Mononuclear cell (primary cell): ENCODE data around the gene CYP4A11. TPM values are rescaled to one million over a fixed set of nuclear protein-coding genes. Genes with fewer than 3 reads are reported as not detected.
"Not testable (repeated sequence)": the region's sequence is repeated elsewhere in the genome, so short reads cannot be mapped to it uniquely, and the experiment has no call there.

Experiments
- H3K27me3 ChIP-seq: 2 replicates; pipeline ENCODE4 v1.6.0; 2011; ENCODE audit warnings: low read length, control low read depth; ENCODE audit not compliant: insufficient read depth
- H3K4me1 ChIP-seq: 2 replicates; pipeline ENCODE4 v1.5.1; 2011; ENCODE audit warnings: mild to moderate bottlenecking, low read length, control low read depth; ENCODE audit not compliant: insufficient read depth
- H3K4me3 ChIP-seq: 2 replicates; pipeline ENCODE4 v1.5.1; 2011; ENCODE audit warnings: mild to moderate bottlenecking, low read length, moderate library complexity
- H3K9me3 ChIP-seq: 2 replicates; pipeline ENCODE4 v1.5.1; 2011; ENCODE audit warnings: low read depth, mild to moderate bottlenecking, control low read depth, low read length
- total RNA-seq: library from RNA; depleted of rRNA; stranded (reverse); fragments of >200 nt; gene quantifications from one replicate; pipeline ENCODE4 v1.2.3, GENCODE V29; 2012

The CYP4A11 gene, protein sequence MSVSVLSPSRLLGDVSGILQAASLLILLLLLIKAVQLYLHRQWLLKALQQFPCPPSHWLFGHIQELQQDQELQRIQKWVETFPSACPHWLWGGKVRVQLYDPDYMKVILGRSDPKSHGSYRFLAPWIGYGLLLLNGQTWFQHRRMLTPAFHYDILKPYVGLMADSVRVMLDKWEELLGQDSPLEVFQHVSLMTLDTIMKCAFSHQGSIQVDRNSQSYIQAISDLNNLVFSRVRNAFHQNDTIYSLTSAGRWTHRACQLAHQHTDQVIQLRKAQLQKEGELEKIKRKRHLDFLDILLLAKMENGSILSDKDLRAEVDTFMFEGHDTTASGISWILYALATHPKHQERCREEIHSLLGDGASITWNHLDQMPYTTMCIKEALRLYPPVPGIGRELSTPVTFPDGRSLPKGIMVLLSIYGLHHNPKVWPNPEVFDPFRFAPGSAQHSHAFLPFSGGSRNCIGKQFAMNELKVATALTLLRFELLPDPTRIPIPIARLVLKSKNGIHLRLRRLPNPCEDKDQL
- not detected for total RNA-seq

DNA sequence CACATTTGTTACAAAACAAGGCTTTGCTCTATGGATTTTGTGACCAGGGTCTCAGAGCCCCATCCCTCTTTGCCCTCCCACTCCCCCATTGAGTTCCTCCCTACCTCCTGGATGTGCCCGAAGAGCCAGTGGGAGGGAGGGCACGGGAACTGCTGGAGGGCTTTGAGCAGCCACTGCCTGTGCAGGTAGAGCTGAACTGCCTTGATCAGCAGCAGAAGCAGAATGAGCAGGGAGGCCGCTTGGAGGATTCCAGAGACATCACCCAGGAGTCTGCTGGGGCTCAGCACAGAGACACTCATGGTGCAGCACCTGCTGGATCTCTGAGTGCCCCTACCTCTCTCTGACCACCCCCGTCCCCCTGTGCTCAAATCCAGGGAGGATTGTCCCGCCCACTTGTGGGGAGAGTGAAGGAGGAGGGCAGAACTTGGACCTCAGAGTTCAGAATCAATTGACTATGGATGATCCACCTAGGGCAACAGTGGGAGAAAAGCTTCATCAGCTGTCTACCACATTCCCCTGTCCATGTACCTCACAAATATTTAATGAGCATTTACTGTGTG lies at the start of gene CYP4A11:
Gene CYP4A11 (minus strand): TSS at position 342 of the 560 bp plus-strand sequence. CDS start 43 bp downstream, at position 299.
- Histone ChIP-seq H3K4me3 (no peak within 1 kb of the TSS), H3K4me1 (no peaks in the 10 kb centered on the region), H3K27me3 (no peaks in the 10 kb centered on the region), H3K9me3 (no peaks in the 10 kb centered on the region)

DNA sequence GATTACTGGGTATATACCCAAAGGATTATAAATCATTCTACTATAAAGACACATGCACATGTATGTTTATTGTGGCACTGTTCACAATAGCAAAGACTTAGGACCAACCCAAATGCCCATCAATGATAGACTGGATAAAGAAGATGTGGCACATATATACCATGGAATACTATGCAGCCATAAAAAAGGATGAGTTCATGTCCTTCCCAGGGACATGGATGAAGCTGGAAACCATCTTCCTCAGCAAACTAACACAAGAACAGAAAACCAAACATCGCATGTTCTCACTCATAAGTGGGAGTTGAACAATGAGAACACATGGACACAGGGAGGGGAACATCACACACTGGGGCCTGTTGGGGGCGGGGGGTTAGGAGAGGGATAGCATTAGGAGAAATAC lies 49.3 kb upstream of the CYP4A11 start:
- H3K4me1 ChIP-seq, H3K27me3 ChIP-seq, H3K9me3 ChIP-seq, H3K4me3 ChIP-seq: not testable (repeated sequence)

DNA sequence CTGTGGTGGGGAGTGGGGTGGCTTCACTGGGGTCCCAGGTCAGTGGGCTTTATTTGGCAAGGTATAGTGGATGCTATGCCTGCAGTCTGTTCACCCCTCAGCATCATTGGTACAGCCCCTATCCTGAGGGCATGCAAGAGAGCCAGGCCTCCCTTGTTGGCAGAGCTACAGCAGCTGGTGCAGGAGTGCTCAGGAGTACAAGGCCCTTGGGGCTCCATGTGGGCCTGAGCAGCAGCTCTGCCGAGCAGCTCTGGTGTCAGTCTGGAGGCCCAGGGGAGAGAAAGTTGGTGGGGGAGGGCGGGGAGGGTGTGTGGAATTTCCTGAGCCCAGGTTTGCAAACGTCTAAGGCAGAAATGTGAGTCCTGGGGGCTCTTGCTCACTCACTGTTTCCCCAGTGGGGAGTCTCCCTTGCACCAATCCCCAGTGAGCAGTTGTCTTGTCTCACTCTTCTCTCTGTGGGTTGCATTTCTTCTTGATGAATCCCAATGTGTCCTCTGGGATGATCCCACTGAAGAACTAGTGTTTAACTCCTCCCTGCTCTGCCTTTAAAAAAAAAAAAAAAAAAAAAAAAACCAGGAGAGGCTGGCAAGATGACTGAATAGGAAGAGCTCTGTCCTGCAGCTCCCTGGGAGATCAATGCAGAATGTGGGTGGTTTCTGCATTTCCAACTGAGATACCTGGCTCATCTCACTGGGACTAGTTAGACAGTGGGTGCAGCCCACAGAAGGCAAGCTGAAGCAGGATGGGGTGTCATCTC lies 42.7 kb upstream of the CYP4A11 start:
- Histone ChIP-seq H3K9me3 (no peaks in the 10 kb centered on the region), H3K4me1 (no peaks in the 10 kb centered on the region), H3K27me3 (no peaks in the 10 kb centered on the region), H3K4me3 (no peak overlapping the region)

DNA sequence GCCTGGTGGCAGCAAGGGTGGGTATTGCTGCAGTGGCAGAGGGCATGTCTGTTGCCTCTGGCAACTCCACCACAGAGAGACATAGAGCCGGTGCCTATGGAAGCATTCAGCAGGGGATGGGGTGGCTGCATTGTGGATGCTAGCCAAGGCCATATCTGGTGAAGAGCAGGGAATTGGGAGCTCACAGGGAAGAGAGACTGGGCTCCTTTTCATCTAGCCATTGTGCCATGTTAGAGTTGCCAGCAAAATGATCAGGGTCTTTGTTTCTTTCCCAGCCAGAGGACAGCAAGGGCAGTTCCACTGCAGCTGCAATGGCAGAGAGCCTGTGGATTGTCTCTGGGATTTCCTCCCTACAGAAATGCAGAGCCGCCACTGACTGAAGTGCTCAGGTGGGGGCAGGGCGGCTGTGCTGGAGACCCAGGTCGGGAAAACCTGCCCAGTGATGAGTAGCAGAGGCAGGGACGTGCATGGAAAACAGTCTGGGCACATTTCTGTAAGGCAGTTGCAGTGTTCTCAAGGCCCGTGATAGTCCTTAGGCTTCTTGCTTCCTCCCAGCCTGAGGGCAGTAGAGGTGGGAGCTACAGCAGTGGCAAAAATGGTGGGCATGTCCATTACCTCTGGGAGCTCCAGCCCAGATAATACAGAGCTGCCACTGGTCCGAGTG lies 42.0 kb upstream of the CYP4A11 start:
- H3K9me3 ChIP-seq, result no peaks in the 10 kb centered on the region
- H3K4me3 ChIP-seq, result no peak overlapping the region
- H3K27me3 ChIP-seq, result no peaks in the 10 kb centered on the region
- no peaks in the 10 kb centered on the region for H3K4me1 ChIP-seq

DNA sequence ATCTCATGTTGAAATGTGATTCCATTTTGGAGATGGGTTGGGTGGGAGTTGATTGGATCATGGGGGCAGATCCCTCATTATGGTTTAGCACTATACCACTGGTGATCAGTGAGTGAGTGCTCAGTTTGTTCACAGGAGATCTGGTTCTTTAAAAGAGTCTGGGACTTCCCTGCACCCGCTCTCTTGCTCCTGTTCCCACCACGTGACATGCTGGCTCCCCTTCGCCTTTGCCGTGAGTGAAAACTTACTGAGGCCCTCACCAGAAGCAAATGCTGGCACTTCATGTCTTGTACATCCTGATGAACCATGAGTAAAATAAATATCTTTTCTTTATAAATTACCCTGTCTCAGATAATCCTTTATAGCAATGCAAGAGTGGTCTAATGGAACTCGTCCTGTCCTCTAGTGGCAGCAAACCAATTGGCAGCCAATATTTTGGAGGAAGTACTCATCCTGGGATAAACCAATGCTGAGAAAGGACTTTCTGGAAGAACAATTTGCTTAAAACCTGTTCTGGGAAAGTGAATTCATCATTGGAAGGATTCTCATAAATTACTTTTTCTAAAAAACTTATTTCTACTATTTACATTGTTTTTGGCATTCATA lies 27.8 kb upstream of the CYP4A11 start:
- no peaks in the 10 kb centered on the region for H3K9me3 ChIP-seq
- H3K4me1 ChIP-seq, result no peaks in the 10 kb centered on the region
- H3K27me3 ChIP-seq, result peaks cover 4% of the 10 kb centered on the region
- no peak overlapping the region for H3K4me3 ChIP-seq

DNA sequence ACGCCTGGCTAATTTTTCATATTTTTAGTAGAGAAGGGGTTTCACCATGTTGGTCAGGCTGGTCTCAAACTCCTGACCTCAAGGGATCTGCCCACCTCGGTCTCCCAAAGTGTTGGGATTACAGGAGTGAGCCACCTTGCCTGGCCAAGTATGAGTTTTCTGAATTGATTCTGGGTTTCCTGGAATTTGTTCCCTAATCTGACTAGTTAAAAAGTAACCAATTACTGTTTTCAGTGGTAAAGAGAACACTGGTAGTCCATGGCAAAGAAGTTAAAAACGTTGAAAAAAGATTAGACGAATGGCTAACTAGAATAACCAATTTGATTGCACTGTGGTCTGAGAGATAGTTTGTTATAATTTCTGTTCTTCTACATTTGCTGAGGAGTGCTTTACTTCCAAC lies 21.0 kb upstream of the CYP4A11 start:
- not testable (repeated sequence) for H3K9me3 ChIP-seq, H3K4me1 ChIP-seq, H3K4me3 ChIP-seq, H3K27me3 ChIP-seq

DNA sequence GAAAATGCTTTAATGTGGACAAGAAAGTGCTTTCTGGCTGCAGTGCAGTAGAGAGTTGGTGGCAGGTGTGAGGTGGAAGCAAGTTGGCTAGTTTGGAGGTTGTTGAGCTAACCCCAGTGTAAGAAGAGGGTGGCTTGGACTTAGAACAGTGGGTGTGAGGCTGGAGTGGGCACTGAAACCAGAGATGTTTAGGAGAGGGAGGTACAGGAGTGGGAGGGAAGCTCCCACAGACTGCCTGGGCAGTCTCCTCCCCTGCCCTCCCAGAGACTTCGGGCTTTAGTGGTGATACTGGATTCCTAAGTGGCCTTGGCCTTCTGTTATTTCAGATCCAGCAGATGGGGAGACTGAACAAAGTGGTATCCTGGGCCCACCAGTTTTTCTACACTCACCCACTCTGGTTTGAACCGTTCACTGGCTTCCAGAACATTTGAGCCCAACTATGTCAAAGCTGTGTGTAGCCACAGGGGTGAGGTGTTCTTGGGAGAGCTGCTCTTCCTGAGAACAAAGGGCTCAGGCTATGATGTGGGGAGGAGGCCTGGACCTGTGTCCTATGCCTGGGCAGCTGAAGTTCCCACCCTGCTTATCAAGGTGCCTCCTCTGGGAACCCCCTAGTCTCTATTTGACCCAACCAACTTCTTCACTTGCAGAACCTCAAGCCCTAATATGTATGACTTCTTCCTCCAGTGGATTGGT lies 19.9 kb upstream of the CYP4A11 start:
- no peaks in the 10 kb centered on the region for H3K9me3 ChIP-seq
- H3K4me3 ChIP-seq, result no peak overlapping the region
- H3K4me1 ChIP-seq, result no peaks in the 10 kb centered on the region
- no peaks in the 10 kb centered on the region for H3K27me3 ChIP-seq

DNA sequence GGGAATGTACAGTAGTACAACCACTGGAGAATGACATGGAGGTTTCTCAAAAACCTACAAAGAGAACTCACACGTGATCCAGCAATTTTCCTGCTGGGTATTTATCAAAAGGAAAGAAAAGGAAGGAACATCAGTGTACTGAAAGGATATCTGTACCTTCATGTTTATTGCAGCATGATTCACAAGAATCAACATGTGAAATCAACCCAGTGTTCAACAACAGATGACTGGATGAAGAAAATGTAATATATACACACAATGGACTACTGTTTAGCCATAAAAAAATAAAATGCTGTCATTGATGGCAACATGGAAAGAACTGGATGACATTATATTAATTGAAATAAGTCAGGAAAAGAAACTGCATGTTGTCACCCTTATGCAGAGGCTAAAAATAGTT lies 19.0 kb upstream of the CYP4A11 start:
- Histone ChIP-seq H3K4me1 (no peaks in the 10 kb centered on the region), H3K27me3 (no peaks in the 10 kb centered on the region), H3K4me3 (no peak overlapping the region)

DNA sequence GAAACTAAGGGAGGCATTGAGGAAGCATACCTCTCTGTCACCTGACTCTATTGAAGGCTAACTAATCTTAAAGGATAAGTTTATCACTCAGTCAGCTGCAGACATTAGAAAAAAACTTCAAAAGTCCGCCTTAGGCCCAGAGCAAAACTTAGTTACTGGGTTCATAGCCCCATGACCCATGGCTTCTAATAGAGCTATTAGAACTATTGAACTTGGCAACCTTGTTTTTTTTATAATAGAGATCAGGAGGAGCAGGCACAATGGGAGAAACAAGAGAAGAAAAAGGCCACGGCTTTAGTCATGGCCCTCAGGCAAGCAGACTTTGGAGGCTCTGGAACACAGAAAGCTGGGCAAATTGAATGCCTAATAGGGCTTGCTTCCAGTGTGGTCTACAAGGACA lies 13.8 kb upstream of the CYP4A11 start:
- not testable (repeated sequence) for H3K27me3 ChIP-seq, H3K4me1 ChIP-seq, H3K9me3 ChIP-seq, H3K4me3 ChIP-seq

More for the DNA sequence above, 19.0 kb upstream of the CYP4A11 start:
- H3K9me3 ChIP-seq, result no peaks in the 10 kb centered on the region

DNA sequence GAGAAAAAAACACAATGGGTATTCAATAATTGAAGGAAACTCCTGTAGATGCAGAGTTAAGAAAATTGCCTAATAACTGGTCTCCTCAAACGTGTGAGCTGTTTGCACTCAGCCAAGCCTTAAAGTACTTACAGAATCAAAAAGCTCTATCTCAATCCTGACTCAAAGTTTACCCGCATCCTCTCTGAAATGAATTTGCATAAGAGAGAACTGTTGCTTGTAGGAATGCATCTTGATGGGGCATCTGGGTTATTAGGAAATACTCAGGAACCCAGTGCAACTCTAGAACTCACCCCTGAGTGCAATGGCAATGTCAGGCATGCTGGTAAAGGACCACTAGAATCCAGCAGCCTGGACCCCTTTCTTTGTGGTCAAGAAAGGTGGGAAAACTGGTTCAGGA lies 12.6 kb upstream of the CYP4A11 start:
- H3K4me3 ChIP-seq, H3K9me3 ChIP-seq, H3K27me3 ChIP-seq, H3K4me1 ChIP-seq: not testable (repeated sequence)

DNA sequence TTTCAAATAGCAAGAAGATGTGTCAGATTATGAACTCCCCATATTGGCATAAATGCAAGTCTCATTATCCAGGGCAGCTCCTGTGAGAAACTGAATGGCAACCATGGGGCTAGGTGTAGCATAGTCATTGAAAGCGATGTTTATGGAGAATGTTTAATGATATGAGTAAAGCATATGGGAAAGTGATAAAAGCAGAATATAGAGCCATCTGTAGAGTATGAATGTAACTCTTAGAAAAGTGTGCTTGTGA lies 8.1 kb upstream of the CYP4A11 start:
- H3K4me1 ChIP-seq, H3K9me3 ChIP-seq, H3K4me3 ChIP-seq, H3K27me3 ChIP-seq: not testable (repeated sequence)

DNA sequence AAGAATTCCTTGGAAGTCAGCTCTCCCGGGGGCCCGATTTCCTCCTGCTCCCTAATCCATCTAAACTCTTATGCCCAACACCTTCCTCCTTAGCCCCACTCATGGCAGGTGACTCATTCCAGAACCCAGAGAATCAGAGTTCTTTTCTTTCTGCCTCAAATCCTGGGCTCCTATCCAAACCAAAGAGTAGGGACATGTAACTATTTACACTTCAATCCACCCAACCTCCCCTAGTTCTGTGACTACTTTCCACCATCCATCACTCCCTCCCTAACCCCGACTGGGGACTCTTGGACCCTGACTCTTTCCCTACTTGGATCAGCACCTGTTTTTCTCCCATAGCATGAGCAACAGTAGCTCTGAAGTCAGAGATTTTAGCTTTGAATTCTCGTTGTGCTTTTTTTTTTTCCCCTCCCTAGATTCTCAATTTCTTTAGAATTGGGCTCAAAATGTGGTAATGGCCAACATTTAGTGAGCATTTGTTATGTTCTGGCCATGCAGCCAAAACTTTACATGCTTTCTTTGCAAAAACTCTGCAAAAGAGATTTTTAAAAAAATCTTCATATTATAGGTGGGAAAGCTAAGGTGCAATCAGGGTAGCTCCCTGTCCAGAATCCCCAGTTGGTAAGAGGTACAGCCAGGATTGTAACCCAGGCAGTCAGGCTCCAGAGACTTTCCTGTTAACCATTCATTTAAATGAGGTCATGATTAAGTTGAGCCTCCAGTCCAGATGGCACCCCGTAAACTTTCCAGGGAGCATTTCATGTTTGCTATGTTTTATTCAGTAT lies 7.5 kb upstream of the CYP4A11 start:
- H3K4me3 ChIP-seq, result no peak overlapping the region
- no peaks in the 10 kb centered on the region for H3K9me3 ChIP-seq
- no peaks in the 10 kb centered on the region for H3K27me3 ChIP-seq
- no peaks in the 10 kb centered on the region for H3K4me1 ChIP-seq

DNA sequence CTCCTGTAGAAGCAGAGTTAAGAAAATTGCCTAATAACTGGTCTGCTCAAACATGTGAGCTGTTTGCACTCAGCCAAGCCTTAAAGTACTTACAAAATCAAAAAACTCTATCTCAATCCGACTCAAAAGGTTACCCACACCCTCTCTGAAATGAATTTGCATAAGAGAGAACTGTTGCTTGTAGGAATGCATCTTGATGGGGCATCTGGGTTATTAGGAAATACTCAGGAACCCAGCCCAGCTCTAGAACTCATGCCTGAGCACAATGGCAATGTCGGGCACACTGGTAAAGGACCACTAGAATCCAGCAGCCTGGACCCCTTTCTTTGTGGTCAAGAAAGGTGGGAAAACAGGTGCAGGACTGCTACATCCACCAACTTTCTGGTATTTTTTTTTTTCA lies 6.4 kb upstream of the CYP4A11 start:
- H3K4me3 ChIP-seq, H3K27me3 ChIP-seq, H3K4me1 ChIP-seq, H3K9me3 ChIP-seq: not testable (repeated sequence)

DNA sequence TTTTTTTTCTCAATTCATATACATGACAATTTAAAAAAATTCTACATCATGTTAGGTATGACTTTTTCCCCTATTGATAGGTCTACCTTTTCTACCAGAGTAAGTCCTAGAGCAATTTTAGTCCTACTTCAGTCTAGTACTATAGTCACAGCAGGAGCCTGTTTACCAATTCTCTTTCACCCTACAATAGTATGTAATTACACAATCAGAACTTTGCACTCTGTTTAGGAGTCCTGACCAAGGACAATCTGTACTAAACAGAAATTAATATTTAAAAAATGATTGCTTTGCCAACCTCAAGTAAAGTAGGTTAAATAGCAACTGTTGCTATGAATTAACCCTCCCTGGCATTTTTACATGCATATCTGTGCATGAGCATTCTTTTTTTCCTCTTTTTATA lies 810 bp upstream of the CYP4A11 start:
- H3K27me3 ChIP-seq, result no peaks in the 10 kb centered on the region
- H3K9me3 ChIP-seq, result no peaks in the 10 kb centered on the region
- H3K4me3 ChIP-seq, result no peak overlapping the region
- H3K4me1 ChIP-seq, result no peaks in the 10 kb centered on the region
